AG09309 (cell line): ENCODE data around the gene OR13J1.
"Not testable (repeated sequence)": the region's sequence is repeated elsewhere in the genome, so short reads cannot be mapped to it uniquely, and the experiment has no call there.

Experiments
- DNase-seq: peaks from one replicate; pipeline ENCODE4 v3.0.0-alpha.2; 2010; ENCODE audit warnings: low read depth
- H3K4me3 ChIP-seq: 2 replicates; pipeline ENCODE4 v1.5.1; 2011; ENCODE audit warnings: mild to moderate bottlenecking, low read depth, low read length, moderate library complexity; ENCODE audit not compliant: control insufficient read depth
- TF ChIP-seq, protein P1 (sequence below): IDR thresholded peaks from 2 replicates; pipeline ENCODE4 v1.5.1; 2011; ENCODE audit warnings: mild to moderate bottlenecking, low read depth, low read length, inconsistent platforms; ENCODE audit not compliant: insufficient read depth, control insufficient read depth; ENCODE audit errors: missing control alignments

OR13J1 gene, protein sequence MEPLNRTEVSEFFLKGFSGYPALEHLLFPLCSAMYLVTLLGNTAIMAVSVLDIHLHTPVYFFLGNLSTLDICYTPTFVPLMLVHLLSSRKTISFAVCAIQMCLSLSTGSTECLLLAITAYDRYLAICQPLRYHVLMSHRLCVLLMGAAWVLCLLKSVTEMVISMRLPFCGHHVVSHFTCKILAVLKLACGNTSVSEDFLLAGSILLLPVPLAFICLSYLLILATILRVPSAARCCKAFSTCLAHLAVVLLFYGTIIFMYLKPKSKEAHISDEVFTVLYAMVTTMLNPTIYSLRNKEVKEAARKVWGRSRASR

DNA sequence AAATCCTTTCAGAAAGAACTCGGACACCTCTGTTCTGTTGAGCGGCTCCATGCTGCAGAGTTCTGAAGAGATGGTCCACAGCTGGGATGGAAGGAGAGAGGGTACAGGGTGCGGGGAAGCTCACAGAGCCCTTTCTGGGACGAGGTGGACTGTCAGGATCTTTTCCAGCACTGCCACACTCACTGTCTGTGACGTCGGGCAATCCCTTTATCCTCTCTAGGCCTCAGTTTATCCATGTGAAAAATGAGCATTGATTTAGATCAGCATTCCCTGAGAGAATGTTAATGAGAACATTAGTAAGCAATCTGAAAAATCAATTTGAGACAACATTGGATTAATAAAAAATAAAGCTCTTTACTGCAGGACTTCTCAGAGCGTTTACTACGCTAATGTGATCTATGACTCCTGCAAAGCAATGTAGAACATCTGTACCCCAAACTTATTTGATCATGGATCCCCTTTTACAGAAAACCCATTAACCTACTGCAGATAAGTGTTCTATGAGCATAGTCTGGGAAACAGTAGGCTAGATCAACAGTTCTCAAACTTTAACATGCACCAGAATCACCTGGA lies at the start of gene OR13J1:
TSS of gene OR13J1 (minus strand) at position 51 of the 573 bp plus-strand sequence. CDS start at position 51, 0 bp downstream.
- H3K4me3 ChIP-seq = no peak within 1 kb of the TSS
- no peak for DNase-seq
- TF ChIP-seq, protein P1, sequence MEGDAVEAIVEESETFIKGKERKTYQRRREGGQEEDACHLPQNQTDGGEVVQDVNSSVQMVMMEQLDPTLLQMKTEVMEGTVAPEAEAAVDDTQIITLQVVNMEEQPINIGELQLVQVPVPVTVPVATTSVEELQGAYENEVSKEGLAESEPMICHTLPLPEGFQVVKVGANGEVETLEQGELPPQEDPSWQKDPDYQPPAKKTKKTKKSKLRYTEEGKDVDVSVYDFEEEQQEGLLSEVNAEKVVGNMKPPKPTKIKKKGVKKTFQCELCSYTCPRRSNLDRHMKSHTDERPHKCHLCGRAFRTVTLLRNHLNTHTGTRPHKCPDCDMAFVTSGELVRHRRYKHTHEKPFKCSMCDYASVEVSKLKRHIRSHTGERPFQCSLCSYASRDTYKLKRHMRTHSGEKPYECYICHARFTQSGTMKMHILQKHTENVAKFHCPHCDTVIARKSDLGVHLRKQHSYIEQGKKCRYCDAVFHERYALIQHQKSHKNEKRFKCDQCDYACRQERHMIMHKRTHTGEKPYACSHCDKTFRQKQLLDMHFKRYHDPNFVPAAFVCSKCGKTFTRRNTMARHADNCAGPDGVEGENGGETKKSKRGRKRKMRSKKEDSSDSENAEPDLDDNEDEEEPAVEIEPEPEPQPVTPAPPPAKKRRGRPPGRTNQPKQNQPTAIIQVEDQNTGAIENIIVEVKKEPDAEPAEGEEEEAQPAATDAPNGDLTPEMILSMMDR = no peak

DNA sequence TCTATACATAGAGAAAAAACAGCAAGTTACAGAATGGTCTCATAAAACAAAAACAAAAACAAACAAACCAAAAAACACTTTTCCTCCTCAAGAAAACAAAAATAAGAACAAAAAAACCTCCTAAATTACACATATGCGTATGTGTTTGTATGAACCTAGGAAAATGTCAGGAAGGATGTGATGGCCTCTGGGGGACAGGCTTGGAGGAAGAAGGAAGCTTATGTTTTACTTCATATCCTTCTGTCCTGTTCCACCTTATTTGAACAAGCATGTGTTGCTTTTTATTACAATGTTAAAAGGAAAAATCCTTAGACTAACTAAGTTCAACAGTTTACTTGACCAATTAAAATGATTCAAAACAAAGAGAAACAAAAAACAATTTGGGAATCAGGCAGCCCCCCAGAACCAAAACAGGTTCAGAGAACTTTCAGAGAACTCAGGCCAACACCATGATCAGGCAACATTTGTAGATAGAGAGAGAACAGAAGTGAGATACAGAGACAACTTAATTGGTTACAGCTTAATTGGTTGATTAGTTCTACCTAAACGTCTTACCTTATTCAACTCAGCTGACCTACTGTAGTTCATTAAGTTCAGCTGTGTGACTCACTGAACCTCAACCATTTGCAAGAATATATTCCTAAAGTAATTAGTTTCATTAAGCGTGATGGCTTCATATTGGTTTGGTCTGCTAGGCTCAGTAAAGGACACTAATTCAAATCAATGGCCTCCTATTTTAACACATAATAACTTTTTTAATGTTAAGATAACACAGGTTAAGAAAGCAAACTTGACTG lies 49.2 kb upstream of the OR13J1 start:
- TF ChIP-seq, protein P1 = no peak
- no peak for DNase-seq
- H3K4me3 ChIP-seq = no peak overlapping the region

DNA sequence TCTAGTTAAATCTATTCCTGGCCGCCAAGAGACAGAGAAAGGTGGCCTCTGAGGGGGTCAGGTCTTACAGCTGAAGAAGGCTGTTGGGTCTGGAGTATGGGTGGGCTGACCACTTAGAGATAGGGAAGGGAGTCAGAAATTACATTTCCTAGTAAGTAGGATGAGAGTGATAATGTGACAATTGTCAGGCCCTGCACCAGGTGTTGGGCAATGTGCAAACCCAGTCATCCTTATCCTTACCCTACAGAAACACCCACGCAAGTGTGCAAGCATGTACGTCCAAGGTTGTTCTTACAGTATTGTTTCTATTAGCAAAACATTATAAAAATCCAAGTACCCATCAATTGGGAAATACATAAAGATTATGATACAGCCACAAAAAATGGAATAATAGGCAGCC lies 48.6 kb upstream of the OR13J1 start:
- DNase-seq = no peak
- TF ChIP-seq, protein P1 = no peak
- no peak overlapping the region for H3K4me3 ChIP-seq

DNA sequence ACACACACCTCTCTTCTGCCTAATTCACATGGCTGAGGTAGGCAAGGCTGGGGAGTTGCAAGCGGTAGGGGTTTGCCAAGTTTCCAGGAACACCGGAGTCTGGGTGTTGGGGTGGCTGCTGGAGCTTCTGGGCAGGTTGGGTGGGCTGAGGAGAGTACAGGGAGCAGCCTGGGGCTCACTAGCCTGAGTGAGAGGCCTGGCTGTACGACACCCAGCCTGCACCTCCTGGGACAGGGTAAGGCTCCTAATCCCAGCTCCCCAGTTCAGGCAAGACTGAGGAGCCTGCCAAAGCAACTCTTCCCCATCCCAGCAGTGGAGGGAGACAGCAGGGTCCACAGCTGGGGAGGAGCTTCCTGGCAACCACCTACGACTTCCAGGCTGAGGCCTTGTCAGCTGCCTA lies 47.1 kb upstream of the OR13J1 start:
- TF ChIP-seq, protein P1 = no peak
- DNase-seq = no peak
- H3K4me3 ChIP-seq = no peak overlapping the region

DNA sequence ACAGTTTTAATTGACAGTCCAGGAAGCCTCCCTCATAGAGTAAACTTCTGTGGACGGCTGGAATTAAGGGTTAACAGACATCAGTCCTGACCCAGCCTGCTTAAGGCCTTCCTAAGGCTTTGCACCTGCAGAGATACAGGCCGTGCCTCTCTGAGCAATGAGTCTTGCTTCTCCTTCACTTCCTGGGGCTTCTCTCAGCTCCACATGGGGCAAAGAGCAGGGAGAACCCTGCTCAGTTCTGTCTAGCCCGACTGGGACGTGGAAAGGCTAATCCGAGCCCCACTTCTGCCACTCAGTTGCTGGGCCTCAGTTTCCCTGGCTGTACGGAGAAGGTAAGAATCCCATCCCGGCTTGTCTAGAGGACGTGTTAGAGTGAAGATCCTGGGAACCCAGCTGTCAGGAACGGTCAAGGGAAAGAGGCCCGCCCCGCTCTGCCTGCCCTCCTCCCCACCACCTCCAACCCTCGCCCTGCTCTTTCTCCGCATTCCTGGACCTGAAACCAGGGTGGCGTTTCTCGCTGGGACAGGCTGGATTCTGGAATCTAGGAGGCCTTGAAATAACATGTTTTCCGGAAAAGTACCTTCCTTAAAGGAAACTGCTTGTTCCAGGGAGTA lies 45.6 kb upstream of the OR13J1 start:
- TF ChIP-seq, protein P1 = no peak
- no peak for DNase-seq
- no peak overlapping the region for H3K4me3 ChIP-seq

DNA sequence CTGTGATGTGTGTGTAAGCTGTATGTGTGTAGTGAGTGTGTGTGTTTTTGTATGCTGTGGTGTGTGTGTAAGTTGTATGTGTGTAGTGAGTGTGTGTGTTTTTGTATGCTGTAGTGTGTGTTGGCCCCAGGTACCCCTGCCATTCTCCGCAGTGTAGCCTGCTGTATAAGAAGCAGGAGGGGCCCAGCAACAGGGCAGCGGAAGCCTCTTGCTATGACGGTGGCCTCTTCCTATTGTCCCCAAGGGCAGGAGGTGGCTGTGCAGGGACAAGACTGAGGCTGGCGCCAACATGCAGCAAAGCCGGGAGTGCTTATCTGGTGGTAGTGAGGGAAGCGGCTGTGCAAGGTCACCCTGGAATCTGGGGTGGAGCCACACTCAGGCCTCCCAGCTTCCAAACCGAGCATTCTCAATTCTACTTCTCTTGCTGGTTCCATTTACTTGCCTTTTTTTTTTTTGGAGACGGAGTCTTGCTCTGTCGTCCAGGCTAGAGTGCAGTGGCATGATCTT lies 44.2 kb upstream of the OR13J1 start:
- H3K4me3 ChIP-seq = no peak overlapping the region
- no peak for DNase-seq
- TF ChIP-seq, protein P1 = no peak

DNA sequence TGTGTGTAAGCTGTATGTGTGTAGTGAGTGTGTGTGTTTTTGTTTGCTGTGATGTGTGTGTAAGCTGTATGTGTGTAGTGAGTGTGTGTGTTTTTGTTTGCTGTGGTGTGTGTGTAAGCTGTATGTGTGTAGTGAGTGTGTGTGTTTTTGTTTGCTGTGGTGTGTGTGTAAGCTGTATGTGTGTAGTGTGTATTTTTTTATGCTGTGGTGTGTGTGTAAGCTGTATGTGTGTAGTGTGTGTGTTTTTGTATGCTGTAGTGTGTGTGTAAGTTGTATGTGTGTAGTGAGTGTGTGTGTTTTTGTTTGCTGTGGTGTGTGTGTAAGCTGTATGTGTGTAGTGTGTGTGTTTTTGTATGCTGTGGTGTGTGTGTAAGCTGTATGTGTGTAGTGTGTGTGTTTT lies 43.2 kb upstream of the OR13J1 start:
- H3K4me3 ChIP-seq, DNase-seq: not testable (repeated sequence)
